B cell (primary cell): Measurements from ENCODE around the gene TMX1.

Source experiments
- CTCF ChIP-seq: fragments of 200-600 bp; IDR thresholded peaks from one replicate; pipeline ENCODE4 v1.8.0; 2022; ENCODE audit warnings: antibody characterized with exemption, mild to moderate bottlenecking
- EZH2 ChIP-seq: IDR thresholded peaks from 2 replicates; pipeline ENCODE4 v1.6.1; 2012; ENCODE audit warnings: borderline replicate concordance, low read depth, mild to moderate bottlenecking, moderate library complexity, low read length; ENCODE audit not compliant: insufficient read depth, poor library complexity, severe bottlenecking

GRCh38 chr14:51253880-51254279 lies 13.8 kb downstream of the TMX1 start:
- TF ChIP-seq CTCF (no peak), EZH2 (no peak)
